Measurements from ENCODE around the gene TBC1D22A.

Gene TBC1D22A

DNA sequence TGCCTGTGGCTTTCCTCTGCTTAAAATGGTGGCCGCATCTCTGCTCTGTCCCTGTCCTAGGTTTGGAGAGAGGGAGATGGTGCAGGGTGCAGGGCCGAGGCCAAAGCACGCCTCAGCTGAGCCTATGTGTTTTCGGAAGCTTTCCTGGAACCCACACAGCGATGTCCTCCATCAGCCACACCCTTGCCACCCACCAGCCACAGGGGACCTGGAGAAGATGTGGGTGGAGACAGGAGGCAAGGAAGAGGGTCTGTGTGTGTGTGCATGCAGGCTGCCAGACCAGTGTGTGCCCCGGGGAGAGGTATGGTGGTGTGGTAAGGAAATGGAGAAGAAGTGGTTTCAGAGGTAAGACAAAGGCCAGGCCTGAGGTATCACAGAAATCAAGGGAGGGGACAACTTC is 155.7 kb downstream of the TBC1D22A start:
- H4K20me1 ChIP-seq (ENCODE audit: insufficient read depth, low read length) = no peaks in the 10 kb centered on the region
- no peak overlapping the region for H3K4me3 ChIP-seq (ENCODE audit: low read depth, low read length, poor library complexity, severe bottlenecking)
- H3K4me2 ChIP-seq (ENCODE audit: low read length) = no peak overlapping the region
- no peak overlapping the region for H3K27ac ChIP-seq (ENCODE audit: low read depth, low read length, poor library complexity, severe bottlenecking)
- no peaks in the 10 kb centered on the region for H3K27me3 ChIP-seq (ENCODE audit: insufficient read depth, low read length)
- no peak overlapping the region for H3K9ac ChIP-seq (ENCODE audit: low read length)
- no peaks in the 10 kb centered on the region for H3K9me2 ChIP-seq (ENCODE audit: low read depth, low read length)
- peaks cover 8% of the 10 kb centered on the region for H3K9me3 ChIP-seq (ENCODE audit: low read length)
- peaks cover 77% of the 10 kb centered on the region for H3K36me3 ChIP-seq (ENCODE audit: insufficient read depth, low read length)
- TF ChIP-seq, protein P1, sequence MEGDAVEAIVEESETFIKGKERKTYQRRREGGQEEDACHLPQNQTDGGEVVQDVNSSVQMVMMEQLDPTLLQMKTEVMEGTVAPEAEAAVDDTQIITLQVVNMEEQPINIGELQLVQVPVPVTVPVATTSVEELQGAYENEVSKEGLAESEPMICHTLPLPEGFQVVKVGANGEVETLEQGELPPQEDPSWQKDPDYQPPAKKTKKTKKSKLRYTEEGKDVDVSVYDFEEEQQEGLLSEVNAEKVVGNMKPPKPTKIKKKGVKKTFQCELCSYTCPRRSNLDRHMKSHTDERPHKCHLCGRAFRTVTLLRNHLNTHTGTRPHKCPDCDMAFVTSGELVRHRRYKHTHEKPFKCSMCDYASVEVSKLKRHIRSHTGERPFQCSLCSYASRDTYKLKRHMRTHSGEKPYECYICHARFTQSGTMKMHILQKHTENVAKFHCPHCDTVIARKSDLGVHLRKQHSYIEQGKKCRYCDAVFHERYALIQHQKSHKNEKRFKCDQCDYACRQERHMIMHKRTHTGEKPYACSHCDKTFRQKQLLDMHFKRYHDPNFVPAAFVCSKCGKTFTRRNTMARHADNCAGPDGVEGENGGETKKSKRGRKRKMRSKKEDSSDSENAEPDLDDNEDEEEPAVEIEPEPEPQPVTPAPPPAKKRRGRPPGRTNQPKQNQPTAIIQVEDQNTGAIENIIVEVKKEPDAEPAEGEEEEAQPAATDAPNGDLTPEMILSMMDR (IDR thresholded peaks at IDR 0.05; ENCODE audit: low read length) = no peak
- no peaks in the 10 kb centered on the region for H3K79me2 ChIP-seq (ENCODE audit: insufficient read depth, low read length)
- H3K4me1 ChIP-seq (ENCODE audit: insufficient read depth, low read length, severe bottlenecking) = no peaks in the 10 kb centered on the region
- H3F3A ChIP-seq (ENCODE audit: insufficient read depth, low read length) = no peaks in the 10 kb centered on the region
- no peak overlapping the region for H2AFZ ChIP-seq (ENCODE audit: low read length)

DNA sequence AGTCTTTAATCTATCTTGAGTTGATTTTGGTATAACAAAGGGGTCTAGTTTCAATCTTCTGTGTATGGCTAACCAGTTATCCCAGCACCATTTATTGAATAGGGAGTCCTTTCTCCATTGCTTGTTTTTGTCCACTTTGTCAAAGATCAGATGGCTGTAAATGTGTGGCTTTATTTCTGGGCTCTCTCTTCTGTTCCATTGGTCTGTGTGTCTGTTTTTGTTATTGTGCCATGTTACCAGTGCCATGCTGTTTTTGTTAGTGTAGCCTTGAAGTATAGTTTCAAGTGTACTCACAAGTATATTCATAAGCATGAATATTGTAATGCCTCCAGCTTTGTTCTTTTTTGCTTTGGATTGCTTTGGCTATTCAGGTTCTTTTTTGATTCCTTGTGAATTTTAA is 159.6 kb downstream of the TBC1D22A start:
- Histone ChIP-seq H3K27ac (ENCODE audit: low read depth, low read length, poor library complexity, severe bottlenecking) (no peak overlapping the region), H3F3A (ENCODE audit: insufficient read depth, low read length) (no peaks in the 10 kb centered on the region), H2AFZ (ENCODE audit: low read length) (no peak overlapping the region), H3K4me3 (ENCODE audit: low read depth, low read length, poor library complexity, severe bottlenecking) (no peak overlapping the region), H3K4me1 (ENCODE audit: insufficient read depth, low read length, severe bottlenecking) (no peaks in the 10 kb centered on the region), H3K36me3 (ENCODE audit: insufficient read depth, low read length) (peaks cover 50% of the 10 kb centered on the region), H3K9me3 (ENCODE audit: low read length) (peaks cover 8% of the 10 kb centered on the region), H3K4me2 (ENCODE audit: low read length) (no peak overlapping the region), H3K9ac (ENCODE audit: low read length) (no peak overlapping the region), H3K9me2 (ENCODE audit: low read depth, low read length) (no peaks in the 10 kb centered on the region), H4K20me1 (ENCODE audit: insufficient read depth, low read length) (no peaks in the 10 kb centered on the region), H3K27me3 (ENCODE audit: insufficient read depth, low read length) (no peaks in the 10 kb centered on the region), H3K79me2 (ENCODE audit: insufficient read depth, low read length) (no peaks in the 10 kb centered on the region)
- TF ChIP-seq, protein P1 (IDR thresholded peaks at IDR 0.05; ENCODE audit: low read length) = no peak
- TF ChIP-seq EZH2 (IDR thresholded peaks at IDR 0.05; ENCODE audit: borderline replicate concordance, low read length) = no peak

DNA sequence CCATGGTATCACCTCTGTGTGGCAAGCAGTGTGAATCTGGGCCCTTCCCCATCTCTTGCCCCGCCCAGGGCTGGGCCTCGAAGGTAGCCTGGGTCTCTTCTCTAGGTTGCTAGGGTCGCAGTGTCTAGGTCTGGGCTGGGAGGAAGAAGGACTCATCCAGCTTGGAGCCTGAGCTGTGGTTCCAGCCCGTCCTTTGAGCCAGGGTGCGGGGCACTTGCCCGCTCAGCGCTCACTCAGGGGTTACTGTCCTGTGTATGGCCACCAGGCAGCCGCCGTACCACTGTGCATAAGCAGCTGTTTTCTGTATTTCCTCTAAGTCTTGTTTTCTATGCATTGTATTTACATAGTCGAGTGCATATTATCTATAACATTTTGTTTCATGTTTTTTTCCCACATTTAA is 160.9 kb downstream of the TBC1D22A start:
- Histone ChIP-seq H2AFZ (ENCODE audit: low read length) (no peak overlapping the region), H3K9ac (ENCODE audit: low read length) (no peak overlapping the region), H3K4me3 (ENCODE audit: low read depth, low read length, poor library complexity, severe bottlenecking) (no peak overlapping the region), H3F3A (ENCODE audit: insufficient read depth, low read length) (no peaks in the 10 kb centered on the region), H3K4me2 (ENCODE audit: low read length) (no peak overlapping the region), H3K27me3 (ENCODE audit: insufficient read depth, low read length) (no peaks in the 10 kb centered on the region), H3K27ac (ENCODE audit: low read depth, low read length, poor library complexity, severe bottlenecking) (no peak overlapping the region), H3K4me1 (ENCODE audit: insufficient read depth, low read length, severe bottlenecking) (no peaks in the 10 kb centered on the region), H4K20me1 (ENCODE audit: insufficient read depth, low read length) (no peaks in the 10 kb centered on the region), H3K79me2 (ENCODE audit: insufficient read depth, low read length) (no peaks in the 10 kb centered on the region), H3K9me3 (ENCODE audit: low read length) (peaks cover 8% of the 10 kb centered on the region), H3K36me3 (ENCODE audit: insufficient read depth, low read length) (peaks cover 38% of the 10 kb centered on the region), H3K9me2 (ENCODE audit: low read depth, low read length) (no peaks in the 10 kb centered on the region)
- TF ChIP-seq, protein P1 (IDR thresholded peaks at IDR 0.05; ENCODE audit: low read length) = no peak
- no peak for TF ChIP-seq EZH2 (IDR thresholded peaks at IDR 0.05; ENCODE audit: borderline replicate concordance, low read length)
